ENCODE results near the gene SPATS2L.

GRCh38 chr2:200354833-200355751 is 48.6 kb downstream of the SPATS2L start:
- no peak for TF ChIP-seq CTCF (IDR thresholded peaks at IDR 0.05)
- TF ChIP-seq EZH2phosphoT487 (IDR thresholded peaks at IDR 0.05): no peak
- TF ChIP-seq EZH2 (IDR thresholded peaks at IDR 0.05): no peak
